Measurements from ENCODE around the gene GDPD4.

The GDPD4 gene

DNA sequence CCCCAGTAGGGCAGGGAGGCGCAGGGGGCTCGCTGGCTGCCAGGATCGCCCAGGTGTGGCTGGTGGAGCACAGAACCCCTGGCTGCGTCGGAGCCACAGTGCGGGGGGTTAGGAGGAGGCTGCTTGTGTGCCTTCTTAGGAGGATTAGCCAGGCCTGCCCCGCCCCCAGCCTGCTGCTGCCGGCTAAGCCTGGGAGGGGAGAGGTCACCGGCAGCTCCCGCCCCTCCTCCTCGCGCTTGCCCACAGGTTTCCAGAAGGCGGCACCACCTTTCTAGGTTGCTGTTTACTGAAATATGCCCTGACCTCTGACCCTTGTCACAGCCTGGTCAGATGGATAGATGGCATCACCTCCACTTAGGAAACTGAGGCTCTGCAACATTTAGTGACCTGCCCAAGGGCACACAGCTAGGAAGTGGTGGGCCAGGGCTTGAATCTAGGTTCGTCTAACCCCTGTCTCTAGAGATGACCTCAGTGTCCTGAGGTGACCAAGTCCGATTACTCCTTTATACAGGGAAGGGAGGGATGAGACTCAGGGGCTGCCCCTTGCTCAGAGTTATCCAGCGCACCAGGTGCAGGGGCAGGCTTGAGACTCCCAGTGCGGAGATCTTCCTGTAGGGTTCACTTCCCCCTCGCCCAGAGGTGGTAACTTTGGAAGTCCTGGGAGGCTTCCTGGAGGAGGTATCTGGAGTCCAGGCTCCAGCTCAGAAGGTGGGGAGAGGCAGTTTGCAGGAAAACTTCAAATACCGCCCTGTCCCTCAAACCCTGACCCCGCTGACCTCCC, 129.4 kb downstream of the GDPD4 start:
- no peaks in the 10 kb centered on the region for H3K4me1 ChIP-seq (ENCODE audit: low read length)
- H3K27me3 ChIP-seq (replicated peaks; ENCODE audit: insufficient read depth, low read length): no peaks in the 10 kb centered on the region
- TF ChIP-seq, protein P1, sequence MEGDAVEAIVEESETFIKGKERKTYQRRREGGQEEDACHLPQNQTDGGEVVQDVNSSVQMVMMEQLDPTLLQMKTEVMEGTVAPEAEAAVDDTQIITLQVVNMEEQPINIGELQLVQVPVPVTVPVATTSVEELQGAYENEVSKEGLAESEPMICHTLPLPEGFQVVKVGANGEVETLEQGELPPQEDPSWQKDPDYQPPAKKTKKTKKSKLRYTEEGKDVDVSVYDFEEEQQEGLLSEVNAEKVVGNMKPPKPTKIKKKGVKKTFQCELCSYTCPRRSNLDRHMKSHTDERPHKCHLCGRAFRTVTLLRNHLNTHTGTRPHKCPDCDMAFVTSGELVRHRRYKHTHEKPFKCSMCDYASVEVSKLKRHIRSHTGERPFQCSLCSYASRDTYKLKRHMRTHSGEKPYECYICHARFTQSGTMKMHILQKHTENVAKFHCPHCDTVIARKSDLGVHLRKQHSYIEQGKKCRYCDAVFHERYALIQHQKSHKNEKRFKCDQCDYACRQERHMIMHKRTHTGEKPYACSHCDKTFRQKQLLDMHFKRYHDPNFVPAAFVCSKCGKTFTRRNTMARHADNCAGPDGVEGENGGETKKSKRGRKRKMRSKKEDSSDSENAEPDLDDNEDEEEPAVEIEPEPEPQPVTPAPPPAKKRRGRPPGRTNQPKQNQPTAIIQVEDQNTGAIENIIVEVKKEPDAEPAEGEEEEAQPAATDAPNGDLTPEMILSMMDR (IDR thresholded peaks at IDR 0.05; ENCODE audit: low read length): no peak
- TF ChIP-seq EZH2phosphoT487 (IDR thresholded peaks at IDR 0.05; ENCODE audit: low read length): no peak
- TF ChIP-seq EZH2 (optimal IDR thresholded peaks at IDR 0.05; ENCODE audit: low read depth, low read length): no peak
- H3K9me2 ChIP-seq (replicated peaks; ENCODE audit: insufficient read depth, low read length): no peaks in the 10 kb centered on the region
- no peaks in the 10 kb centered on the region for H3K36me3 ChIP-seq (replicated peaks; ENCODE audit: insufficient read depth, low read length)
- no peaks in the 10 kb centered on the region for H3K79me2 ChIP-seq (ENCODE audit: low read length)
- no peak overlapping the region for H2AFZ ChIP-seq (ENCODE audit: low read length)
- no peaks in the 10 kb centered on the region for H3F3A ChIP-seq (ENCODE audit: insufficient read depth, low read length)
- no peak overlapping the region for H3K4me2 ChIP-seq (ENCODE audit: low read depth, low read length)
- no peak for DNase-seq
- H3K9ac ChIP-seq (ENCODE audit: low read length): no peak overlapping the region
- no peak overlapping the region for H3K4me3 ChIP-seq (ENCODE audit: low read length)
- H4K20me1 ChIP-seq (ENCODE audit: insufficient read depth, low read length): no peaks in the 10 kb centered on the region
- no peak overlapping the region for H3K27ac ChIP-seq (ENCODE audit: low read length)
- no peaks in the 10 kb centered on the region for H3K9me3 ChIP-seq (replicated peaks; ENCODE audit: insufficient read depth, low read length)

DNA sequence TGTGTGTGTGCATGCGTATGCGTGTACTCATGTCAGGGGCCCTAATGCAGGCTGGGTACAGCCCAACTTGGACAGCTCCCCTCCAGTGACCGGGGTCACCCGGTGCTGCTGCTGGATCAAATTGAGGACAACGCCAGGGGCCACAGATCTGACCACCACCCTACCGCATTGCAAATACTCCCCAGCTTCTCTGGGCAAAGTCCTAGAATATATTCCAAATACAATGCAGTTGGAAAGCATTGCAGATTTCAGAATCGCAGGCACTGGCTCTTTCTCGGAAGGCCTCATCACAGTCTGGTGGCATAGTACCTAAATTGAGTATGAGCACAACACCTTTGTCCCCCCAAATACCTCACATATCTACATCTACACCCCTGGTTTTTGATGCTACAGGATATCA, 130.2 kb downstream of the GDPD4 start:
- Histone ChIP-seq H3K9ac (ENCODE audit: low read length) (no peak overlapping the region), H3K4me1 (ENCODE audit: low read length) (no peaks in the 10 kb centered on the region), H3K4me2 (ENCODE audit: low read depth, low read length) (no peak overlapping the region), H3K4me3 (ENCODE audit: low read length) (no peak overlapping the region), H4K20me1 (ENCODE audit: insufficient read depth, low read length) (no peaks in the 10 kb centered on the region), H2AFZ (ENCODE audit: low read length) (no peak overlapping the region), H3K27me3 (replicated peaks; ENCODE audit: insufficient read depth, low read length) (no peaks in the 10 kb centered on the region), H3K9me3 (replicated peaks; ENCODE audit: insufficient read depth, low read length) (no peaks in the 10 kb centered on the region), H3K36me3 (replicated peaks; ENCODE audit: insufficient read depth, low read length) (no peaks in the 10 kb centered on the region), H3K27ac (ENCODE audit: low read length) (no peak overlapping the region), H3F3A (ENCODE audit: insufficient read depth, low read length) (no peaks in the 10 kb centered on the region), H3K9me2 (replicated peaks; ENCODE audit: insufficient read depth, low read length) (no peaks in the 10 kb centered on the region), H3K79me2 (ENCODE audit: low read length) (no peaks in the 10 kb centered on the region)
- TF ChIP-seq, protein P1 (IDR thresholded peaks at IDR 0.05; ENCODE audit: low read length): no peak
- TF ChIP-seq EZH2 (optimal IDR thresholded peaks at IDR 0.05; ENCODE audit: low read depth, low read length) (no peak), EZH2phosphoT487 (IDR thresholded peaks at IDR 0.05; ENCODE audit: low read length) (no peak)
- no peak for DNase-seq

DNA sequence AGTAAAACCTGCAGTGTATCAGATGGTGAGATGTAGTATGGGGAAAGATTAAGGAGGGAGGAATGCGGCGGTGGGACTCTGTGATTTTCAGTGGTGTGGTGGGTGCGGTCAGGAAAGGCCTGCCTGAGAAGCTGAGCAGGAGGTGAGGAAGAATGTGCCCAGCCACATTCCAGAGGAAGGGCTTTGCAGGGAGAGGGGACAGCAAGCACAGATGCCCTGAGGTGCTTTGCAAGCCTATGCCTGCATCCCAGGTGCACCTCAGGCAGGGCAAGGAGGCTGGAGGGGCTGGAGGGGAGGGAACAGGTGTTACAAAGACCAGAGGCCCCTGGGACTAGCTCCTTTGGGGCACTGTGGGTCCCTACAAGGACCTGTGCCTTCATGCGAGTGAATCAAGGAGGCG, 131.4 kb downstream of the GDPD4 start:
- Histone ChIP-seq H3K4me1 (ENCODE audit: low read length) (no peaks in the 10 kb centered on the region), H2AFZ (ENCODE audit: low read length) (no peak overlapping the region), H3F3A (ENCODE audit: insufficient read depth, low read length) (no peaks in the 10 kb centered on the region), H3K9me2 (replicated peaks; ENCODE audit: insufficient read depth, low read length) (no peaks in the 10 kb centered on the region), H3K4me2 (ENCODE audit: low read depth, low read length) (no peak overlapping the region), H3K27ac (ENCODE audit: low read length) (no peak overlapping the region), H3K4me3 (ENCODE audit: low read length) (no peak overlapping the region), H3K9me3 (replicated peaks; ENCODE audit: insufficient read depth, low read length) (no peaks in the 10 kb centered on the region), H3K27me3 (replicated peaks; ENCODE audit: insufficient read depth, low read length) (no peaks in the 10 kb centered on the region), H3K79me2 (ENCODE audit: low read length) (no peaks in the 10 kb centered on the region), H4K20me1 (ENCODE audit: insufficient read depth, low read length) (no peaks in the 10 kb centered on the region), H3K9ac (ENCODE audit: low read length) (no peak overlapping the region), H3K36me3 (replicated peaks; ENCODE audit: insufficient read depth, low read length) (no peaks in the 10 kb centered on the region)
- TF ChIP-seq, protein P1 (IDR thresholded peaks at IDR 0.05; ENCODE audit: low read length): no peak
- TF ChIP-seq EZH2 (optimal IDR thresholded peaks at IDR 0.05; ENCODE audit: low read depth, low read length) (no peak), EZH2phosphoT487 (IDR thresholded peaks at IDR 0.05; ENCODE audit: low read length) (no peak)
- no peak for DNase-seq

Data from MM.1S (cell line).